ENCODE data around the gene NCOA6.

Gene NCOA6

GRCh38 chr20:34751453-34751852, 74.0 kb downstream of the NCOA6 start:
- Histone ChIP-seq H3K36me3 (ENCODE audit: control insufficient read depth, insufficient read depth, low read length) (peaks cover 3% of the 10 kb centered on the region; the same call in 1 of the 2 replicates), H3K4me1 (ENCODE audit: control insufficient read depth, insufficient read depth, low read length) (no peaks in the 10 kb centered on the region), H3K27me3 (ENCODE audit: control insufficient read depth, insufficient read depth, low read length) (no peaks in the 10 kb centered on the region), H3K4me3 (ENCODE audit: low read length) (no peak overlapping the region), H3K9me3 (ENCODE audit: control insufficient read depth, insufficient read depth, low read length) (no peaks in the 10 kb centered on the region), H3K27ac (ENCODE audit: low read length) (no peak overlapping the region)
- DNase-seq (ENCODE audit: low read depth, low spot score), result no peak
- no CpG with 5 or more reads among the region's 3 CpGs for WGBS (ENCODE audit: insufficient coverage, insufficient read length)

GRCh38 chr20:34750484-34750883, 75.0 kb downstream of the NCOA6 start:
- H3K27ac ChIP-seq (ENCODE audit: low read length), result no peak overlapping the region
- no CpG with 5 or more reads among the region's 2 CpGs for WGBS (ENCODE audit: insufficient coverage, insufficient read length)
- DNase-seq (ENCODE audit: low read depth, low spot score), result no peak
- no peaks in the 10 kb centered on the region for H3K4me1 ChIP-seq (ENCODE audit: control insufficient read depth, insufficient read depth, low read length)
- no peaks in the 10 kb centered on the region for H3K27me3 ChIP-seq (ENCODE audit: control insufficient read depth, insufficient read depth, low read length)
- peaks cover 3% of the 10 kb centered on the region; the same call in 1 of the 2 replicates for H3K36me3 ChIP-seq (ENCODE audit: control insufficient read depth, insufficient read depth, low read length)
- no peak overlapping the region for H3K4me3 ChIP-seq (ENCODE audit: low read length)
- H3K9me3 ChIP-seq (ENCODE audit: control insufficient read depth, insufficient read depth, low read length), result no peaks in the 10 kb centered on the region

GRCh38 chr20:34748709-34749108, 76.7 kb downstream of the NCOA6 start:
- Histone ChIP-seq H3K27me3 (ENCODE audit: control insufficient read depth, insufficient read depth, low read length) (no peaks in the 10 kb centered on the region), H3K36me3 (ENCODE audit: control insufficient read depth, insufficient read depth, low read length) (peaks cover 3% of the 10 kb centered on the region; the same call in 1 of the 2 replicates), H3K4me1 (ENCODE audit: control insufficient read depth, insufficient read depth, low read length) (no peaks in the 10 kb centered on the region), H3K27ac (ENCODE audit: low read length) (no peak overlapping the region), H3K9me3 (ENCODE audit: control insufficient read depth, insufficient read depth, low read length) (no peaks in the 10 kb centered on the region), H3K4me3 (ENCODE audit: low read length) (no peak overlapping the region)
- no peak for DNase-seq (ENCODE audit: low read depth, low spot score)
- no CpG with 5 or more reads among the region's 2 CpGs for WGBS (ENCODE audit: insufficient coverage, insufficient read length)

DNA sequence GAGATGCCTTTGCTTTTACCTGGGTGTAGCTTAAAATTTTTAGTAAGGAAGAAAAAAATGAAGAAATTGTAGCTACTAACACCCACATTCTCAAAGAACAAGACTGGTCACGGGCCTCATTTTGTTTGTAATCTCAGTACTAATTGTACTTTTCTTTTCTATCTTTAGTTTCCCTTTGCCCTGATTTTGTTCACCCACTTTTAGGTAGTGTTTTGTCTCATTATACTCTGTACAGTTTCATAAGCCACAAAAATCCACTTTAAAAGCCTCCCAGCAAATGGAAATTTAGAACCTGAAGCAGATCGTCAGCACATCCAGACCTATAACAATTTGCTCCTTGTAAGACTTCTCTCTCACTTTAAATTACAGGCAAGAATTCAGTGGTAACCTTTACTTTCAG, 78.0 kb downstream of the NCOA6 start:
- H3K9me3 ChIP-seq (ENCODE audit: control insufficient read depth, insufficient read depth, low read length), result no peaks in the 10 kb centered on the region
- no peak overlapping the region for H3K27ac ChIP-seq (ENCODE audit: low read length)
- H3K4me3 ChIP-seq (ENCODE audit: low read length), result no peak overlapping the region
- H3K4me1 ChIP-seq (ENCODE audit: control insufficient read depth, insufficient read depth, low read length), result no peaks in the 10 kb centered on the region
- WGBS (ENCODE audit: insufficient coverage, insufficient read length), result no CpG with 5 or more reads among the region's 2 CpGs
- DNase-seq (ENCODE audit: low read depth, low spot score), result no peak
- H3K27me3 ChIP-seq (ENCODE audit: control insufficient read depth, insufficient read depth, low read length), result no peaks in the 10 kb centered on the region
- H3K36me3 ChIP-seq (ENCODE audit: control insufficient read depth, insufficient read depth, low read length), result peaks cover 6% of the 10 kb centered on the region

GRCh38 chr20:34746674-34747073, 78.8 kb downstream of the NCOA6 start:
- Histone ChIP-seq H3K9me3 (ENCODE audit: control insufficient read depth, insufficient read depth, low read length) (no peaks in the 10 kb centered on the region), H3K36me3 (ENCODE audit: control insufficient read depth, insufficient read depth, low read length) (peaks cover 6% of the 10 kb centered on the region), H3K27me3 (ENCODE audit: control insufficient read depth, insufficient read depth, low read length) (no peaks in the 10 kb centered on the region), H3K4me3 (ENCODE audit: low read length) (no peak overlapping the region), H3K4me1 (ENCODE audit: control insufficient read depth, insufficient read depth, low read length) (no peaks in the 10 kb centered on the region), H3K27ac (ENCODE audit: low read length) (no peak overlapping the region)
- DNase-seq (ENCODE audit: low read depth, low spot score), result no peak
- WGBS (ENCODE audit: insufficient coverage, insufficient read length), result no CpG with 5 or more reads among the region's 3 CpGs

DNA sequence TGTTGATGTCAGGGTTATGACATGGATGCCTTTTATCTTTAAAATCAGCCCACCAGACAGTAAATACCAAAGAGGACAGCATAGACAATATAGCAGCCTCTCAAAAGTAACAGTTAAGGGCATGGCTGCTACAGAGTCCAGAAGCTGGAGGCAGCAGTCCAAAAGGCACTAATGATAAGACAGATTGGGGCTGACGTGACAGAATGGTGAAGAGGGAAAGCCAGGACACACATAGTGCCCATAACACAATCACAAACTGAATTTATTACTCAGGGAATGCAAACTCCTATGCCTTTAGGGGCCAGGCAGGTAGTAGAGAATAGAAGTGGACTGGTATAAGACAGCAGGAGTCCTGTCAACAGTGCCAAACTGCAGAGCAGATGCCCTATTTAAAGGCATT, 80.6 kb downstream of the NCOA6 start:
- Histone ChIP-seq H3K4me3 (ENCODE audit: low read length) (no peak overlapping the region), H3K27ac (ENCODE audit: low read length) (no peak overlapping the region), H3K9me3 (ENCODE audit: control insufficient read depth, insufficient read depth, low read length) (no peaks in the 10 kb centered on the region), H3K4me1 (ENCODE audit: control insufficient read depth, insufficient read depth, low read length) (no peaks in the 10 kb centered on the region), H3K36me3 (ENCODE audit: control insufficient read depth, insufficient read depth, low read length) (peaks cover 3% of the 10 kb centered on the region; the same call in 1 of the 2 replicates), H3K27me3 (ENCODE audit: control insufficient read depth, insufficient read depth, low read length) (no peaks in the 10 kb centered on the region)
- no CpG with 5 or more reads among the region's 1 CpG for WGBS (ENCODE audit: insufficient coverage, insufficient read length)
- no peak for DNase-seq (ENCODE audit: low read depth, low spot score)

DNA sequence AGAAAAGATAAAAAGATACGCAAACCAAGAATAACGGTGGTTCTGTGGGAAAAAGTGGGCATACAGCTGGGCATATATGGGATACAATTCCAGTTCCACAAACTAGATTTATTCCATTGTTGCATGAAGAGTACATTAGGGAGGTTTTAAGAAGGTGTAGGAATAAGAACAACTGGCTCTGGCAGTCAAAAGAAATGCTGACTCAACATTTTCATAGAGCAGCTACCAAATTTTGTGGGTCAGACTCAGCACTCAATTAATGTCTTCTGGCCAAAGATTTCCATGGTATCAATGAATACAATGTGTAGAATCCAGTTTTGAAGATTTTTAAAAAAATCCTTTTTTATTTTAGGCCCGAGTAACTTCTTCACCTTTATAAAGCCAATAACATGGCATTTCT, 81.1 kb downstream of the NCOA6 start:
- H3K36me3 ChIP-seq (ENCODE audit: control insufficient read depth, insufficient read depth, low read length), result peaks cover 3% of the 10 kb centered on the region; the same call in 1 of the 2 replicates
- H3K4me1 ChIP-seq (ENCODE audit: control insufficient read depth, insufficient read depth, low read length), result no peaks in the 10 kb centered on the region
- DNase-seq (ENCODE audit: low read depth, low spot score), result no peak
- no peak overlapping the region for H3K27ac ChIP-seq (ENCODE audit: low read length)
- H3K4me3 ChIP-seq (ENCODE audit: low read length), result no peak overlapping the region
- H3K27me3 ChIP-seq (ENCODE audit: control insufficient read depth, insufficient read depth, low read length), result no peaks in the 10 kb centered on the region
- no peaks in the 10 kb centered on the region for H3K9me3 ChIP-seq (ENCODE audit: control insufficient read depth, insufficient read depth, low read length)
- WGBS (ENCODE audit: insufficient coverage, insufficient read length), result no CpG with 5 or more reads among the region's 3 CpGs

- Histone ChIP-seq H3K27me3 (ENCODE audit: control insufficient read depth, insufficient read depth, low read length) (no peaks in the 10 kb centered on the region), H3K4me1 (ENCODE audit: control insufficient read depth, insufficient read depth, low read length) (no peaks in the 10 kb centered on the region), H3K36me3 (ENCODE audit: control insufficient read depth, insufficient read depth, low read length) (peaks cover 3% of the 10 kb centered on the region; the same call in 1 of the 2 replicates), H3K9me3 (ENCODE audit: control insufficient read depth, insufficient read depth, low read length) (no peaks in the 10 kb centered on the region), H3K27ac (ENCODE audit: low read length) (no peak overlapping the region), H3K4me3 (ENCODE audit: low read length) (no peak overlapping the region)
- no CpG with 5 or more reads among the region's 1 CpG for WGBS (ENCODE audit: insufficient coverage, insufficient read length)
- DNase-seq (ENCODE audit: low read depth, low spot score), result no peak
These were observed 82.4 kb downstream of the NCOA6 start for GRCh38 chr20:34743039-34743438.

DNA sequence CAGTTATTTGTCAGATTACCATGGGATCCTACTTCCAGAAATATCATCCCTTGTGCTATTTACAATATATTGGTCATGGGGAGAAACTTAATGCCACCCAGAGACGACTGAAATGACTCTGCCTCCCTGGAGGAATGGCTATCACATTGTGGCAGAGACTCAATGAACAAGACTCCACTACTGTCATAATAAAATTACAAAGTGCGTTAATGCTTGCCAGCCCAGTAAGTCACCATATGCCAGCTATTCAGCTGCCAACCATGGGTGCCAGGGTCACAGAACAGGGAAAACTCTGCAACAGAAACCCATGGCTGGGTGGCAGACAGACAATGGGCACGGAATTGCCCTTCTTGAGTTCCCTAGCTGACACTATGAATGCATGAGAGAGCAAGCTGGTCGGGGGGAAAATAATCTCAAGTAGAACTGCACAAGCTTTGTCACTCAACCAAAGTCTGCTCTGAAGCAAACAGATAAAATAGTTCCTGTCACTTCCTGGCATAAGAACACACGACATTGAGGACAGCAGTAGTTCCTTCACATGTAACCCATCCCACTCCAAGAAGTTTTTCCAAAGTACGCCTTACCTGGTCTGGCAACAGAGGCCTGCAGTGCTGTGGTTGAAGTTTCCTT, 89.2 kb downstream of the NCOA6 start:
- no peak for DNase-seq (ENCODE audit: low read depth, low spot score)
- H3K27ac ChIP-seq (ENCODE audit: low read length), result no peak overlapping the region
- no peaks in the 10 kb centered on the region for H3K36me3 ChIP-seq (ENCODE audit: control insufficient read depth, insufficient read depth, low read length)
- WGBS (ENCODE audit: insufficient coverage, insufficient read length), result no CpG with 5 or more reads among the region's 6 CpGs
- H3K27me3 ChIP-seq (ENCODE audit: control insufficient read depth, insufficient read depth, low read length), result no peaks in the 10 kb centered on the region
- H3K4me3 ChIP-seq (ENCODE audit: low read length), result no peak overlapping the region
- H3K4me1 ChIP-seq (ENCODE audit: control insufficient read depth, insufficient read depth, low read length), result no peaks in the 10 kb centered on the region
- H3K9me3 ChIP-seq (ENCODE audit: control insufficient read depth, insufficient read depth, low read length), result no peaks in the 10 kb centered on the region

GRCh38 chr20:34732523-34732922, 92.9 kb downstream of the NCOA6 start:
- H3K9me3 ChIP-seq (ENCODE audit: control insufficient read depth, insufficient read depth, low read length), result no peaks in the 10 kb centered on the region
- no peak for DNase-seq (ENCODE audit: low read depth, low spot score)

DNA sequence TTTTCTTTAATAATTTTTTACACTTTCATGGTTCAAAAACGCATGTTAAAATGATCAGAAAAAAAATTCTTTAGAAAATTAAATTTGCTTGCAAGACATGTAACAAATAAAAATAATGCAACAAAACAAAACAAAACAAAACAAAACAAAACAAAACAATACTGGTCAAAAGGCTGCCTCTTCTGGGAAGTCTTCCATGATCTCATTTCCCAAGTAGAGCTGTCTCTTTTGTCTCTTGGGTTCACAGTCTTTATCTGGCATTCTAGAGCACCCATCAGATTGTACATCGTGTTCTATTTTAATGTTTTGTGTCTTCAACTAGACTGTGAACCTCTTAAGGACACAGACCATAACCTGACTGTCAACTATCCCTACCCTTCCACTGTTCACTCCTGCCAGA, 96.0 kb downstream of the NCOA6 start:
- H3K36me3 ChIP-seq (ENCODE audit: control insufficient read depth, insufficient read depth, low read length), result no peaks in the 10 kb centered on the region
- DNase-seq (ENCODE audit: low read depth, low spot score), result no peak
- no peaks in the 10 kb centered on the region for H3K27me3 ChIP-seq (ENCODE audit: control insufficient read depth, insufficient read depth, low read length)
- no peaks in the 10 kb centered on the region for H3K9me3 ChIP-seq (ENCODE audit: control insufficient read depth, insufficient read depth, low read length)
- H3K4me1 ChIP-seq (ENCODE audit: control insufficient read depth, insufficient read depth, low read length), result no peaks in the 10 kb centered on the region
- H3K27ac ChIP-seq (ENCODE audit: low read length), result no peak overlapping the region
- H3K4me3 ChIP-seq (ENCODE audit: low read length), result no peak overlapping the region
- WGBS (ENCODE audit: insufficient coverage, insufficient read length), result no CpG with 5 or more reads among the region's 2 CpGs

More at GRCh38 chr20:34732523-34732922, 92.9 kb downstream of the NCOA6 start:
- Histone ChIP-seq H3K36me3 (ENCODE audit: control insufficient read depth, insufficient read depth, low read length) (no peaks in the 10 kb centered on the region), H3K27me3 (ENCODE audit: control insufficient read depth, insufficient read depth, low read length) (no peaks in the 10 kb centered on the region), H3K27ac (ENCODE audit: low read length) (no peak overlapping the region), H3K4me3 (ENCODE audit: low read length) (no peak overlapping the region), H3K4me1 (ENCODE audit: control insufficient read depth, insufficient read depth, low read length) (no peaks in the 10 kb centered on the region)
- WGBS (ENCODE audit: insufficient coverage, insufficient read length), result no CpG with 5 or more reads among the region's 1 CpG

Measured in iPS DF 6.9 (cell line).